HEK293T (cell line): ENCODE data around the gene PDE3B.

Experiments used
- ARNT ChIP-seq: fragments of 450-650 bp; IDR thresholded peaks from 2 replicates; pipeline ENCODE4 v1.6.1; 2017; ENCODE audit warnings: mild to moderate bottlenecking
- CTBP1 ChIP-seq: fragments of 450-650 bp; IDR thresholded peaks from 2 replicates; pipeline ENCODE4 v1.6.1; 2016; ENCODE audit warnings: borderline replicate concordance
- ELF4 ChIP-seq: fragments of 450-650 bp; IDR thresholded peaks from 2 replicates; pipeline ENCODE4 v1.6.1; 2017; ENCODE audit warnings: antibody characterized with exemption
- FOXK2 ChIP-seq: fragments of 450-650 bp; IDR thresholded peaks from 2 replicates; pipeline ENCODE4 v1.6.1; 2016; ENCODE audit warnings: mild to moderate bottlenecking
- FOXM1 ChIP-seq: fragments of 450-650 bp; IDR thresholded peaks from 2 replicates; pipeline ENCODE4 v1.6.1; 2017; ENCODE audit warnings: mild to moderate bottlenecking, borderline replicate concordance
- L3MBTL2 ChIP-seq: fragments of 450-650 bp; conservative IDR thresholded peaks from 2 replicates; pipeline ENCODE4 v1.6.1; 2016; ENCODE audit warnings: mild to moderate bottlenecking
- LEF1 ChIP-seq: fragments of 450-650 bp; IDR thresholded peaks from 2 replicates; pipeline ENCODE4 v1.6.1; 2017; ENCODE audit warnings: mild to moderate bottlenecking, borderline replicate concordance
- SP1 ChIP-seq: fragments of 450-650 bp; IDR thresholded peaks from 2 replicates; pipeline ENCODE4 v1.6.1; 2017
- SUZ12 ChIP-seq: fragments of 450-650 bp; IDR thresholded peaks from 2 replicates; pipeline ENCODE4 v1.6.1; 2016; ENCODE audit warnings: mild to moderate bottlenecking
- TARDBP ChIP-seq: fragments of 450-650 bp; IDR thresholded peaks from 2 replicates; pipeline ENCODE4 v1.6.1; 2016
- ZNF384 ChIP-seq: fragments of 450-650 bp; IDR thresholded peaks from 2 replicates; pipeline ENCODE4 v1.6.1; 2016
- TF ChIP-seq, protein P1 (sequence below): fragments of 450-650 bp; IDR thresholded peaks from 2 replicates; pipeline ENCODE4 v1.6.1; 2016

DNA sequence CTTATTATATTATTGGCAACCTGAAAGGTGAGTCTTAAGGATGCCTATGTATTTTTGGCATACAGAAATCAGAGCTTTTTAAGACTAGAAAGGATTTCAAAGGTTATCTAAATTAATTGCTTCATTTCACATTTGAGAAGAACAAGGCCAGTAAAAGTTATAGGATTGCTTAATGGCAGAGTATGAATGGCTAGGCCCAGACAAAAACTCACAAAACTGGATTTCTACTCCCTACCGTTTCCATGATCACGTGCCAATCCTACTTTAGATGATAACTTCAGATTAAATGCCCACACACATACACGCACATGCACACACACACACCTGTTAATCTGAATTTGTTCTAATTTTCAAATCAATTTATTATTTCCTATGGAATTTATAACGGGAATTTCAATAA is 1.8 kb upstream of the PDE3B start:
- TF ChIP-seq SP1, result no peak
- no peak for TF ChIP-seq SUZ12
- no peak for TF ChIP-seq ARNT
- no peak for TF ChIP-seq ELF4
- TF ChIP-seq LEF1, result no peak
- no peak for TF ChIP-seq FOXM1
- TF ChIP-seq, protein P1, sequence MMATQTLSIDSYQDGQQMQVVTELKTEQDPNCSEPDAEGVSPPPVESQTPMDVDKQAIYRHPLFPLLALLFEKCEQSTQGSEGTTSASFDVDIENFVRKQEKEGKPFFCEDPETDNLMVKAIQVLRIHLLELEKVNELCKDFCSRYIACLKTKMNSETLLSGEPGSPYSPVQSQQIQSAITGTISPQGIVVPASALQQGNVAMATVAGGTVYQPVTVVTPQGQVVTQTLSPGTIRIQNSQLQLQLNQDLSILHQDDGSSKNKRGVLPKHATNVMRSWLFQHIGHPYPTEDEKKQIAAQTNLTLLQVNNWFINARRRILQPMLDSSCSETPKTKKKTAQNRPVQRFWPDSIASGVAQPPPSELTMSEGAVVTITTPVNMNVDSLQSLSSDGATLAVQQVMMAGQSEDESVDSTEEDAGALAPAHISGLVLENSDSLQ, result no peak
- TF ChIP-seq TARDBP, result no peak
- no peak for TF ChIP-seq CTBP1
- TF ChIP-seq FOXK2, result no peak
- no peak for TF ChIP-seq ZNF384
- TF ChIP-seq L3MBTL2, result no peak
